ENCODE measurements around the gene ZNF414. TPM values are rescaled to one million over a fixed set of nuclear protein-coding genes. Genes with fewer than 3 reads are reported as not detected.

Gene ZNF414
- total RNA-seq, 4 donors from 2014 or later: 10.3 to 62.4 (median 21.2) TPM

GRCh38 chr19:8468761-8469373 lies 45.1 kb downstream of the ZNF414 start:
- no peaks in the 10 kb centered on the region for H3K9me3 ChIP-seq
- 69 to 75% methylated on average over 8 of the region's 8 CpGs for WGBS, 2 donors
- no peak for DNase-seq (ENCODE audit: low spot score in 2 of 2)
- no peak for TF ChIP-seq POLR2A (IDR thresholded peaks at IDR 0.05)
- no peak for TF ChIP-seq CTCF (IDR thresholded peaks at IDR 0.05)
- no peak for TF ChIP-seq EP300 (IDR thresholded peaks at IDR 0.05)
- H3K27me3 ChIP-seq: no peaks in the 10 kb centered on the region
- no peak overlapping the region for H3K4me3 ChIP-seq
- peaks cover 5 to 98% (median 18%) of the 10 kb centered on the region in 3 donors for H3K36me3 ChIP-seq
- no peak overlapping the region for H3K27ac ChIP-seq
- H3K4me1 ChIP-seq: no peaks in the 10 kb centered on the region

GRCh38 chr19:8468124-8468523 lies 45.8 kb downstream of the ZNF414 start:
- DNase-seq (ENCODE audit: low spot score in 2 of 2): no peak
- Histone ChIP-seq H3K4me3 (no peak overlapping the region), H3K36me3 (peaks cover 5 to 97% (median 18%) of the 10 kb centered on the region in 3 donors), H3K27ac (no peak overlapping the region), H3K27me3 (no peaks in the 10 kb centered on the region), H3K9me3 (no peaks in the 10 kb centered on the region), H3K4me1 (peaks cover 0 to 4% (median 0%) of the 10 kb centered on the region in 4 donors)
- TF ChIP-seq EP300 (IDR thresholded peaks at IDR 0.05) (no peak), CTCF (IDR thresholded peaks at IDR 0.05) (no peak), POLR2A (IDR thresholded peaks at IDR 0.05) (no peak)
- WGBS, 2 donors: 77 to 86% methylated on average over 3 of the region's 3 CpGs

GRCh38 chr19:8466018-8466417 lies 47.9 kb downstream of the ZNF414 start:
- peaks cover 3 to 76% (median 18%) of the 10 kb centered on the region in 3 donors for H3K36me3 ChIP-seq
- peaks cover 0 to 25% (median 14%) of the 10 kb centered on the region in 4 donors for H3K4me1 ChIP-seq
- no peaks in the 10 kb centered on the region for H3K27me3 ChIP-seq
- no peak for DNase-seq (ENCODE audit: low spot score in 2 of 2)
- TF ChIP-seq EP300 (IDR thresholded peaks at IDR 0.05) (no peak), POLR2A (IDR thresholded peaks at IDR 0.05) (no peak), CTCF (IDR thresholded peaks at IDR 0.05) (no peak)
- WGBS, 2 donors: 90 to 93% methylated on average over 4 of the region's 4 CpGs
- no peaks in the 10 kb centered on the region for H3K9me3 ChIP-seq
- no peak overlapping the region for H3K4me3 ChIP-seq
- H3K27ac ChIP-seq: no peak overlapping the region

GRCh38 chr19:8463365-8463764 lies 50.6 kb downstream of the ZNF414 start:
- DNase-seq (ENCODE audit: low spot score in 2 of 2): no peak
- Histone ChIP-seq H3K27ac (no peak overlapping the region), H3K4me3 (no peak overlapping the region), H3K27me3 (no peaks in the 10 kb centered on the region), H3K9me3 (no peaks in the 10 kb centered on the region), H3K4me1 (peaks cover 3 to 52% (median 36%) of the 10 kb centered on the region in 4 donors), H3K36me3 (peaks cover 0 to 50% (median 12%) of the 10 kb centered on the region in 3 donors)
- WGBS, 2 donors: 90 to 92% methylated on average over 8 of the region's 8 CpGs
- no peak for TF ChIP-seq EP300 (IDR thresholded peaks at IDR 0.05)
- no peak for TF ChIP-seq CTCF (IDR thresholded peaks at IDR 0.05)
- no peak for TF ChIP-seq POLR2A (IDR thresholded peaks at IDR 0.05)

GRCh38 chr19:8462571-8462970 lies 51.4 kb downstream of the ZNF414 start:
- Histone ChIP-seq H3K27me3 (no peaks in the 10 kb centered on the region), H3K4me1 (peaks cover 3 to 60% (median 43%) of the 10 kb centered on the region in 4 donors), H3K36me3 (peaks cover 0 to 42% (median 11%) of the 10 kb centered on the region in 3 donors), H3K9me3 (no peaks in the 10 kb centered on the region), H3K27ac (no peak overlapping the region), H3K4me3 (no peak overlapping the region)
- DNase-seq (ENCODE audit: low spot score in 2 of 2): no peak
- WGBS, 2 donors: 39 to 42% methylated on average over 5 of the region's 5 CpGs
- TF ChIP-seq CTCF (IDR thresholded peaks at IDR 0.05) (no peak), EP300 (IDR thresholded peaks at IDR 0.05) (no peak), POLR2A (IDR thresholded peaks at IDR 0.05) (no peak)

Data from tibial nerve (tissue), 4 donors.